IMR-90 (cell line): ENCODE results near the gene BRINP1. TPM values are rescaled to one million over a fixed set of nuclear protein-coding genes. Genes with fewer than 3 reads are reported as not detected.

Experiments
- ATAC-seq: fragments of 200-7000 bp; cut with Tn5 transposase; 2 replicates; pipeline ENCODE4 v1.9.1; 2020; ENCODE audit warnings: low read depth, mild to moderate bottlenecking, moderate library complexity
- BruUV-seq: library from RNA; stranded (reverse); fragments of 400-500 nt; replicated peaks from 2 replicates; lab custom pipeline; 2021; lab: Mats Ljungman, UMichigan
- CTCF ChIA-PET: fragments of 300-600 bp; formaldehyde crosslinking; extraction: SDS; loops from one replicate; lab custom pipeline; 2021; ENCODE audit warnings: antibody characterized with exemption; lab: Yijun Ruan, JAX
- POLR2A ChIA-PET: fragments of 300-600 bp; sonication (Branson Sonifier 250); formaldehyde crosslinking; loops from one replicate; lab custom pipeline; 2022; ENCODE audit warnings: antibody characterized with exemption; ENCODE audit not compliant: unreplicated experiment; lab: Charles Lee
- DNase-seq: peaks from one replicate; pipeline ENCODE4 v3.0.0; 2013
- H2AFZ ChIP-seq: replicated peaks from 2 replicates; pipeline ENCODE3; 2013; ENCODE audit warnings: low read length, mild to moderate bottlenecking; ENCODE audit not compliant: poor library complexity
- H2AK5ac ChIP-seq: 2 replicates; pipeline ENCODE4 v1.6.1; 2013; ENCODE audit warnings: low read depth, low read length, inconsistent platforms
- H2AK9ac ChIP-seq: replicated peaks from 2 replicates; pipeline ENCODE3; 2013; ENCODE audit warnings: mild to moderate bottlenecking, low read depth, low read length, moderate library complexity; ENCODE audit not compliant: poor library complexity
- H2BK120ac ChIP-seq: 2 replicates; pipeline ENCODE4 v1.6.1; 2013; ENCODE audit warnings: low read depth, low read length, inconsistent platforms
- H2BK15ac ChIP-seq: 3 replicates; pipeline ENCODE4 v1.6.1; 2013; ENCODE audit warnings: low read depth, low read length, inconsistent platforms
- H2BK20ac ChIP-seq: 2 replicates; pipeline ENCODE4 v1.6.1; 2013; ENCODE audit warnings: low read depth, mild to moderate bottlenecking, inconsistent platforms, low read length, moderate library complexity
- H2BK5ac ChIP-seq: 2 replicates; pipeline ENCODE4 v1.6.1; 2013; ENCODE audit warnings: mild to moderate bottlenecking, low read depth, low read length, inconsistent platforms; ENCODE audit not compliant: poor library complexity, severe bottlenecking
- H3K14ac ChIP-seq: replicated peaks from 2 replicates; pipeline ENCODE4 v1.6.1; 2013; ENCODE audit warnings: low read depth, low read length, inconsistent platforms
- H3K18ac ChIP-seq: 2 replicates; pipeline ENCODE4 v1.6.1; 2013; ENCODE audit warnings: low read depth, low read length, control low read depth
- H3K23ac ChIP-seq: 2 replicates; pipeline ENCODE4 v1.6.1; 2013; ENCODE audit warnings: low read depth, low read length, inconsistent platforms
- H3K27ac ChIP-seq: 2 replicates; pipeline ENCODE4 v1.5.1; 2013; ENCODE audit warnings: mild to moderate bottlenecking, control low read depth, low read length; ENCODE audit not compliant: insufficient read depth
- H3K27me3 ChIP-seq: 2 replicates; pipeline ENCODE4 v1.6.1; 2013; ENCODE audit warnings: low read length; ENCODE audit not compliant: control insufficient read depth, insufficient read depth
- H3K36me3 ChIP-seq: 2 replicates; pipeline ENCODE4 v1.6.1; 2013; ENCODE audit warnings: low read length, mixed read lengths; ENCODE audit not compliant: control insufficient read depth, insufficient read depth
- H3K4ac ChIP-seq: 2 replicates; pipeline ENCODE4 v1.6.1; 2013; ENCODE audit warnings: low read depth, low read length, inconsistent platforms
- H3K4me1 ChIP-seq: 2 replicates; pipeline ENCODE4 v1.6.1; 2013; ENCODE audit warnings: low read length, mixed read lengths; ENCODE audit not compliant: control insufficient read depth, insufficient read depth
- H3K4me2 ChIP-seq: 2 replicates; pipeline ENCODE4 v1.6.1; 2013; ENCODE audit warnings: low read depth, mild to moderate bottlenecking, control low read depth, low read length, moderate library complexity
- H3K4me3 ChIP-seq: 2 replicates; pipeline ENCODE4 v1.5.1; 2013; ENCODE audit warnings: low read depth, mild to moderate bottlenecking, control low read depth, low read length, moderate library complexity; ENCODE audit not compliant: insufficient read depth
- H3K56ac ChIP-seq: 2 replicates; pipeline ENCODE4 v1.6.1; 2013; ENCODE audit warnings: low read length, inconsistent platforms; ENCODE audit not compliant: insufficient read depth; ENCODE audit errors: extremely low read depth
- H3K79me1 ChIP-seq, 2 experiments: 2 replicates each; pipeline ENCODE4 v1.6.1; 2013; ENCODE audit warnings: low read length in 2 of 2, inconsistent platforms in 1 of 2, low read depth in 1 of 2
- H3K9ac ChIP-seq: 2 replicates; pipeline ENCODE4 v1.6.1; 2013; ENCODE audit warnings: low read depth, low read length, control low read depth
- H3K9me1 ChIP-seq: 2 replicates; pipeline ENCODE4 v1.6.1; 2013; ENCODE audit warnings: low read length, inconsistent platforms; ENCODE audit not compliant: insufficient read depth
- H3K9me3 ChIP-seq: 2 replicates; pipeline ENCODE4 v1.6.1; 2013; ENCODE audit warnings: low read length; ENCODE audit not compliant: control insufficient read depth, insufficient read depth
- H4K20me1 ChIP-seq: 2 replicates; pipeline ENCODE4 v1.6.1; 2013; ENCODE audit warnings: low read length, inconsistent platforms; ENCODE audit not compliant: insufficient read depth
- H4K5ac ChIP-seq: 2 replicates; pipeline ENCODE4 v1.6.1; 2013; ENCODE audit warnings: mild to moderate bottlenecking, low read depth, low read length, control low read depth
- H4K8ac ChIP-seq, 2 experiments: 2 replicates each; pipeline ENCODE4 v1.6.1; 2013; ENCODE audit warnings: low read depth in 2 of 2, low read length in 2 of 2, control low read depth in 1 of 2, inconsistent platforms in 1 of 2
- H4K91ac ChIP-seq: 2 replicates; pipeline ENCODE4 v1.6.1; 2013; ENCODE audit warnings: low read depth, low read length, inconsistent platforms; ENCODE audit not compliant: insufficient read depth
- BHLHE40 ChIP-seq: fragments of 150-350 bp; IDR thresholded peaks from 2 replicates; pipeline ENCODE4 v1.6.1; 2016; ENCODE audit warnings: mild to moderate bottlenecking, low read depth, low read length
- CEBPB ChIP-seq: IDR thresholded peaks from 2 replicates; pipeline ENCODE4 v1.6.1; 2012; ENCODE audit warnings: low read depth, low read length, improper control_type of control experiment
- CHD1 ChIP-seq: IDR thresholded peaks from 2 replicates; pipeline ENCODE4 v1.6.1; 2012; ENCODE audit warnings: low read depth, low read length, improper control_type of control experiment
- FOS ChIP-seq: fragments of 150-350 bp; IDR thresholded peaks from 2 replicates; pipeline ENCODE4 v1.6.1; 2016; ENCODE audit warnings: low read depth, low read length
- MAFK ChIP-seq: IDR thresholded peaks from 2 replicates; pipeline ENCODE4 v1.6.1; 2012; ENCODE audit warnings: low read depth, low read length, improper control_type of control experiment
- MAZ ChIP-seq: IDR thresholded peaks from 2 replicates; pipeline ENCODE4 v1.6.1; 2012; ENCODE audit warnings: low read depth, mild to moderate bottlenecking, low read length, improper control_type of control experiment, moderate library complexity, borderline replicate concordance
- MXI1 ChIP-seq: IDR thresholded peaks from 2 replicates; pipeline ENCODE4 v1.6.1; 2012; ENCODE audit warnings: low read depth, mild to moderate bottlenecking, low read length, moderate library complexity, borderline replicate concordance
- NFE2L2 ChIP-seq: fragments of 150-350 bp; IDR thresholded peaks from 2 replicates; pipeline ENCODE4 v1.6.1; 2016; ENCODE audit warnings: low read depth, mild to moderate bottlenecking, low read length
- POLR2A ChIP-seq: IDR thresholded peaks from 2 replicates; pipeline ENCODE4 v1.6.1; 2012; ENCODE audit warnings: mild to moderate bottlenecking, low read depth, low read length
- RAD21 ChIP-seq: IDR thresholded peaks from 2 replicates; pipeline ENCODE4 v1.6.1; 2012; ENCODE audit warnings: low read length, improper control_type of control experiment
- RCOR1 ChIP-seq: IDR thresholded peaks from 2 replicates; pipeline ENCODE4 v1.6.1; 2012; ENCODE audit warnings: mild to moderate bottlenecking, low read length, improper control_type of control experiment; ENCODE audit not compliant: insufficient replicate concordance
- RFX5 ChIP-seq: IDR thresholded peaks from 2 replicates; pipeline ENCODE4 v1.8.0; 2012; ENCODE audit warnings: low read depth, mild to moderate bottlenecking, low read length, moderate library complexity
- SMC3 ChIP-seq: fragments of 150-350 bp; IDR thresholded peaks from 2 replicates; pipeline ENCODE4 v1.6.1; 2016; ENCODE audit warnings: low read depth, mild to moderate bottlenecking, antibody characterized with exemption, low read length, moderate library complexity
- dilution Hi-C: fragments of 300-500 bp; cut with HindIII; formaldehyde crosslinking; loops from one replicate; pipeline ENCODE4 v1.14.3; 2018; ENCODE audit warnings: low sequenced_read_pairs; ENCODE audit not compliant: unreplicated experiment
- in situ Hi-C: fragments of 300-500 bp; cut with MboI; formaldehyde crosslinking; loops from 3 replicates; pipeline ENCODE4 v1.14.3; 2019; ENCODE audit warnings: low sequenced_read_pairs, inconsistent platforms, mixed read lengths
- intact Hi-C: fragments of 100-400 bp; cut with micrococcal nuclease; formaldehyde crosslinking; loops from 2 replicates; pipeline ENCODE4 v1.10.0; 2022
- polyA plus RNA-seq, 3 experiments: library from polyadenylated mRNA; depleted of rRNA; stranded (reverse); fragments of >200 nt; gene quantifications; 2 replicates each; pipeline ENCODE4 v1.2.3, GENCODE V29; 2012; ENCODE audit warnings: low replicate concordance in 1 of 3
- total RNA-seq: library from RNA; depleted of rRNA; stranded (reverse); fragments of >200 nt; gene quantifications from 2 replicates; pipeline ENCODE4 v1.2.3, GENCODE V29; 2012
- TF ChIP-seq, protein P1 (sequence below): fragments of 150-350 bp; IDR thresholded peaks from 2 replicates; pipeline ENCODE4 v1.6.1; 2016; ENCODE audit warnings: low read depth, mild to moderate bottlenecking, low read length, moderate library complexity, borderline replicate concordance
- TF ChIP-seq, protein P2 (sequence below): fragments of 150-350 bp; IDR thresholded peaks from 2 replicates; pipeline ENCODE4 v1.6.1; 2017; ENCODE audit warnings: mild to moderate bottlenecking, antibody characterized with exemption, low read length, low read depth
- TF ChIP-seq, protein P3 (sequence below): conservative IDR thresholded peaks from 2 replicates; pipeline ENCODE4 v1.5.1; 2012; ENCODE audit warnings: mild to moderate bottlenecking, low read depth, low read length, improper control_type of control experiment

Gene BRINP1
- total and polyA plus RNA-seq, 2 of the 4 experiments (the other 2 are of a cell fraction), result under 0.01 TPM; not detected in 1

- Histone ChIP-seq H2BK5ac (no peak overlapping the region), H3K79me1 (no peaks in the 10 kb centered on the region), H2AFZ (no peak overlapping the region), H4K91ac (no peak overlapping the region), H2BK120ac (no peak overlapping the region), H2BK15ac (no peak overlapping the region), H2BK20ac (no peak overlapping the region), H3K4me3 (no peak overlapping the region), H3K23ac (no peak overlapping the region), H3K4me1 (no peaks in the 10 kb centered on the region), H4K5ac (no peak overlapping the region), H3K56ac (no peak overlapping the region), H2AK5ac (no peak overlapping the region), H3K36me3 (no peaks in the 10 kb centered on the region), H3K4ac (no peak overlapping the region), H4K20me1 (no peaks in the 10 kb centered on the region), H3K14ac (no peak overlapping the region), H3K9ac (no peak overlapping the region), H3K27me3 (no peaks in the 10 kb centered on the region), H3K9me3 (no peaks in the 10 kb centered on the region; the same call in 1 of the 2 replicates), H2AK9ac (no peak overlapping the region), H3K18ac (no peak overlapping the region), H3K9me1 (no peaks in the 10 kb centered on the region), H3K4me2 (no peak overlapping the region), H4K8ac (no peak overlapping the region), H3K27ac (no peak overlapping the region)
- TF ChIP-seq NFE2L2 (no peak), RFX5 (no peak), BHLHE40 (no peak), FOS (no peak), CEBPB (no peak), RAD21 (no peak), MXI1 (no peak), MAFK (no peak), RCOR1 (no peak), MAZ (no peak), SMC3 (no peak), POLR2A (no peak), CHD1 (no peak)
- TF ChIP-seq, protein P1, sequence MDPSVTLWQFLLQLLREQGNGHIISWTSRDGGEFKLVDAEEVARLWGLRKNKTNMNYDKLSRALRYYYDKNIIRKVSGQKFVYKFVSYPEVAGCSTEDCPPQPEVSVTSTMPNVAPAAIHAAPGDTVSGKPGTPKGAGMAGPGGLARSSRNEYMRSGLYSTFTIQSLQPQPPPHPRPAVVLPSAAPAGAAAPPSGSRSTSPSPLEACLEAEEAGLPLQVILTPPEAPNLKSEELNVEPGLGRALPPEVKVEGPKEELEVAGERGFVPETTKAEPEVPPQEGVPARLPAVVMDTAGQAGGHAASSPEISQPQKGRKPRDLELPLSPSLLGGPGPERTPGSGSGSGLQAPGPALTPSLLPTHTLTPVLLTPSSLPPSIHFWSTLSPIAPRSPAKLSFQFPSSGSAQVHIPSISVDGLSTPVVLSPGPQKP, result no peak
- TF ChIP-seq, protein P2, sequence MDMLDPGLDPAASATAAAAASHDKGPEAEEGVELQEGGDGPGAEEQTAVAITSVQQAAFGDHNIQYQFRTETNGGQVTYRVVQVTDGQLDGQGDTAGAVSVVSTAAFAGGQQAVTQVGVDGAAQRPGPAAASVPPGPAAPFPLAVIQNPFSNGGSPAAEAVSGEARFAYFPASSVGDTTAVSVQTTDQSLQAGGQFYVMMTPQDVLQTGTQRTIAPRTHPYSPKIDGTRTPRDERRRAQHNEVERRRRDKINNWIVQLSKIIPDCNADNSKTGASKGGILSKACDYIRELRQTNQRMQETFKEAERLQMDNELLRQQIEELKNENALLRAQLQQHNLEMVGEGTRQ, result no peak
- TF ChIP-seq, protein P3, sequence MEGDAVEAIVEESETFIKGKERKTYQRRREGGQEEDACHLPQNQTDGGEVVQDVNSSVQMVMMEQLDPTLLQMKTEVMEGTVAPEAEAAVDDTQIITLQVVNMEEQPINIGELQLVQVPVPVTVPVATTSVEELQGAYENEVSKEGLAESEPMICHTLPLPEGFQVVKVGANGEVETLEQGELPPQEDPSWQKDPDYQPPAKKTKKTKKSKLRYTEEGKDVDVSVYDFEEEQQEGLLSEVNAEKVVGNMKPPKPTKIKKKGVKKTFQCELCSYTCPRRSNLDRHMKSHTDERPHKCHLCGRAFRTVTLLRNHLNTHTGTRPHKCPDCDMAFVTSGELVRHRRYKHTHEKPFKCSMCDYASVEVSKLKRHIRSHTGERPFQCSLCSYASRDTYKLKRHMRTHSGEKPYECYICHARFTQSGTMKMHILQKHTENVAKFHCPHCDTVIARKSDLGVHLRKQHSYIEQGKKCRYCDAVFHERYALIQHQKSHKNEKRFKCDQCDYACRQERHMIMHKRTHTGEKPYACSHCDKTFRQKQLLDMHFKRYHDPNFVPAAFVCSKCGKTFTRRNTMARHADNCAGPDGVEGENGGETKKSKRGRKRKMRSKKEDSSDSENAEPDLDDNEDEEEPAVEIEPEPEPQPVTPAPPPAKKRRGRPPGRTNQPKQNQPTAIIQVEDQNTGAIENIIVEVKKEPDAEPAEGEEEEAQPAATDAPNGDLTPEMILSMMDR, result no peak
- DNase-seq (no peak), ATAC-seq (no peak)
- intact Hi-C loops (no loop called here), dilution Hi-C loops (no loop called here), in situ Hi-C loops (no loop called here)
- no TSS peak for BruUV-seq
- POLR2A ChIA-PET, result no interaction called here
- CTCF ChIA-PET, result no interaction called here
Observed at GRCh38 chr9:119391878-119392277, 22.6 kb upstream of the BRINP1 start.
